ENCODE results near the gene SRGAP2. TPM values are rescaled to one million over a fixed set of nuclear protein-coding genes. Genes with fewer than 3 reads are reported as not detected.
"Not testable (repeated sequence)": the region's sequence is repeated elsewhere in the genome, so short reads cannot be mapped to it uniquely, and the experiment has no call there.

SRGAP2 gene
- total RNA-seq, 2 donors from 2014 or later: 33.5 to 35.1 TPM

DNA sequence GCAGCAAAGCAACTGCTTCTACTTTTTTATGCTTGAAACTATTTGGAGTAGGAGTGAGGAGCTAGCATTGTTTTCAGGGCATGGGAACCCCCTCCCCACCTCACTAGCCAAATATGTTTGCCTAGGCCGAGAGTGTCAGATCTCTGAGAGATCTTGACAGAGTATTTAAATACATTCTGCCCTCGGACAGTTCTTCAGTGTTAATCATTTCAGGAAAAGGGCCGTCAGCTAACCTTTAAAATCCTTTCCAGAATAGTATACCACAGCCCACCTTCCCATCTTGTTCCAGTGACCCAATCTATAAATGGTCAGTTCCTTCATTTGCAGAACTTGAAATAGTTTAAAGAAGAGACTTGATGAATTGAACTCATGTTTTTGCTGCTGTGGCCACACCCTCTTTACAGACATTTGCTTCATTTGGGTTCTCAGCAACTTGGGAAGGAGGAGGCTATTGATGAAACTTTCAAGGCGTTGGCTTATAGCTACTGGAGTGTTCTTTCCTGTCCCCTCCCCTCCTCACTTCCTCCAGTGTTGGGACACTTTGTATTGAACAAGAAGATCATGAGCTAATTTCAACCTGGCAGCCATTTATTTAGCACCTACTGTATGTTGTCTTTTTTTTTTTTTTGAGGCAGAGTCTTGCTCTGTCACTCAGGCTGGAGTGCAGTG is 17.1 kb downstream of the SRGAP2 start:
- H3K36me3 Mint-ChIP-seq (ENCODE audit: low read depth); ATAC-seq; H3K27ac Mint-ChIP-seq; H3K9me3 ChIP-seq (ENCODE audit: control insufficient read depth, low read length, poor library complexity, severe bottlenecking); H3K4me1 Mint-ChIP-seq; DNase-seq; H3K4me3 Mint-ChIP-seq; H3K27me3 Mint-ChIP-seq: not testable (repeated sequence)

DNA sequence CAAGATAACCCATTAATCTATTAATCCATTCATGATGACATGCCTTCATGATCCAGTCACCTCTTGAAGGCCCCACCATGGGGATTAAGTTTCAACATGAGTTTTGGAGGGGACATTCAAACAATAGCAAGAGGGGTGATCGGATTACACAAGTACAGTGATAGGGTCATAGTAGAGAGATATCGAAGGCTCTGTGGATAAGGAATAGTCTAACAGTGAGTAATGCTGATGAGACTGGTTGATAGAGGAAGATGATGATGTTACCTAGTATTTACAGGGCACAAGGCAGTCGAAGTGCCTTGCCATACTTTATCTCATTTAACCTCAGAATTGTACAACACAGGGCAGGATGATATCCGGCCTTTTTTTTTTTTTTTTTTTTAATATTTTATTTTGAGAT is 18.2 kb downstream of the SRGAP2 start:
- DNase-seq; H3K4me1 Mint-ChIP-seq; ATAC-seq; H3K36me3 Mint-ChIP-seq (ENCODE audit: low read depth); H3K27ac Mint-ChIP-seq; H3K9me3 ChIP-seq (ENCODE audit: control insufficient read depth, low read length, poor library complexity, severe bottlenecking); H3K4me3 Mint-ChIP-seq; H3K27me3 Mint-ChIP-seq: not testable (repeated sequence)

DNA sequence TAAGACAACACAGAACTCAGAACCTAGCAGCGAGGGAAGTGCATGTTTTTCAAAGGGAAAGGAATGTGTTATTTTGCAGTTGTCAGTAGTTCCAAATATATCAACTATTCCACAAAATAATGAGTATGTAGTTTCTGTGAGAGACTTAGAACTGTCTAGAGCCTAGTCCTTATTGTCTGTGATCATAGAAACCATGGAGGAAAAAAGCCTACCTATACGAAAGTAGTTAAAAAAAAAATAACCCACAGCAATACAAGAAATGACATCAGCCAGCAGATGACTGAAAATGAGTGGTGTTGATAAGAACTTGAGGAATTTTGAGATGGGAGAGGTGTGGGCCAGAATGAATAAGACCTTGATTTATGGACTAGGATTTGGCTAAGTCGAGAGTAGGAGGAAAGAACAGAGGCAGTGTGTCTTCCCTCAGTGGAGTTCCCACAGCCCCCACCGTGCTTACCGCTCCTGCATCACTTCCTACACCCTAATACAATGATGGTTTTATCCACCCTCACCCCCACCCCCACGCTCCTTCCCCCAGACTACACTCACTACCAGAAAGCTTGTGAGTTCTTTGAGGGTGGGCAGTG is 20.9 kb downstream of the SRGAP2 start:
- H3K27me3 Mint-ChIP-seq; H3K36me3 Mint-ChIP-seq (ENCODE audit: low read depth); H3K27ac Mint-ChIP-seq; ATAC-seq; H3K4me1 Mint-ChIP-seq; H3K9me3 ChIP-seq (ENCODE audit: control insufficient read depth, low read length, poor library complexity, severe bottlenecking); H3K4me3 Mint-ChIP-seq; DNase-seq: not testable (repeated sequence)

DNA sequence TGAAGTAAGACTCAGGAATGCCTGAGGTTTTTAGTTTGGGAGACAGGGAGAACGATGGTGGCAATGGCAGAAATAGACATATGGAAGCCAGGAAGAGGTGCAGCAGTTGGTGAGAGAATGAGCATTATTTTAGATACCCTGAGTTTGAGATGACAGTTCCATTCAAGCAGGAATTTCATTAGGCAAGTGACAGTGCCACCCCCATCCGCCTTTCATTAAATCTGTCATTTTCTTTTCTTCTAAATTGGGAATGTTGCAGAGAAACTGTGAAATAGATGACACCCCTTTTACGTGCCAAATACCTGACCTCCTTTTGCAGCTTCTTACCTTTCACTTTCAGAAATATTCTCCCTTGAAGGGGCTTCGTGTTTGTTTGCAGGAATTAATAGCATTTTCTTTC is 22.0 kb downstream of the SRGAP2 start:
- H3K9me3 ChIP-seq (ENCODE audit: control insufficient read depth, low read length, poor library complexity, severe bottlenecking); H3K4me1 Mint-ChIP-seq; ATAC-seq; H3K4me3 Mint-ChIP-seq; DNase-seq; H3K27ac Mint-ChIP-seq; H3K36me3 Mint-ChIP-seq (ENCODE audit: low read depth); H3K27me3 Mint-ChIP-seq: not testable (repeated sequence)

DNA sequence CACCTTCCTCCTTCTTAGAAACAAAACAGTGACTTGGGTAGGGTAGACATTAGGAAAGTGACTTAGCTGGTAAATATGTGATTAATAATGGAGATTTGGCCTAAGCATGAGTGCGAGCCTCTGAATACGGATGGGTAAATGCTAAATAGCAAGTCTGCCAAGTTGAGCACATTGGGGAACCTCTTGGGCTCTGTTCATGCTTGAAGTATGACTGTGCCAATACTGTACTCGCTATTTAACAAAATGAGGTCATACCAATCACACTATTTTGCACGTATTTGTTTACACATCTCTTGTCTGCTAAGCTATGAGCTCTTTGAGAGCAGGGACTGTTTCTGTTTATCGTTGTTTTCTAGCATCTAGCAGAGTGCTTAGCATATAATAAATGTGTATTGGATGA is 23.5 kb downstream of the SRGAP2 start:
- H3K27me3 Mint-ChIP-seq; DNase-seq; H3K36me3 Mint-ChIP-seq (ENCODE audit: low read depth); H3K9me3 ChIP-seq (ENCODE audit: control insufficient read depth, low read length, poor library complexity, severe bottlenecking); H3K4me3 Mint-ChIP-seq; H3K4me1 Mint-ChIP-seq; H3K27ac Mint-ChIP-seq; ATAC-seq: not testable (repeated sequence)

DNA sequence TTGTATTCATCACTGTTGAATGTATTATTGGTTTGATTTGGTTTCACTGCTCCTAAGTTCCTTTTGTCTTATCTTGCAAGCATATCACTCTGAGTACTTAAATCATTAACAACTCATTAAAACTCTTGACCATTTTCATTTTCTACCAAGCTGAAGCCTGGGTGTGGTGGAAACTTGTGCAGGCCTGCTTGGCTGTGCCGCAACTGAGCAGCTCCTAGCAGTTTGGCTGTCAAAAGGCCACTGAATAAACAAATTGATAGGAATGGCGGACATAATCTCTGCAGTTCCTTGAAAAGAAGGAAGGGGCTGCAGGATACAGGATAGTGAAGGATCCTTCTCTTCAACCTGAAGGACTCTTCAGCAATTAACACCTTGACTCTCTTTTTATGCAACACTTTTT is 25.9 kb downstream of the SRGAP2 start:
- DNase-seq; H3K27me3 Mint-ChIP-seq; H3K36me3 Mint-ChIP-seq (ENCODE audit: low read depth); H3K27ac Mint-ChIP-seq; H3K4me1 Mint-ChIP-seq; H3K9me3 ChIP-seq (ENCODE audit: control insufficient read depth, low read length, poor library complexity, severe bottlenecking); H3K4me3 Mint-ChIP-seq; ATAC-seq: not testable (repeated sequence)

DNA sequence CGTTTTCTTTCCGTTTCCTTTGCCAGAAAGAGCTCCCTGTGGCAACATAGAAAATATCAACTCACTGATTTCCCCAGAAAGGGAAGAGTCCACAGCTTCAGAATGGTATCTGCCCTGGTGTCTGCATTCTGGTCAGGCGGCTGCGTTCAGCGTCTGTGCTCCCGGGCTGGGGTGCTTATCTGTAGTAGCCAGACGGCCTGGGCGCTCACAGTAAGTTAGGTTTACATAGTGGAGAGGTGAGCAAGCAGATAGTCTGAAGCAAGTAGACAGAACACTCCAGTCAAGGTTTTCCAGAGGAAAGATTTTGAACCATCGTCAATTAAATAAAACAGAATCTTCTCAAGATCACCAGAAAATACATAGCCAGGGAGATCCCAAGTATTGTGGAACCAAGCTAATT is 28.6 kb downstream of the SRGAP2 start:
- not testable (repeated sequence) for H3K27ac Mint-ChIP-seq

DNA sequence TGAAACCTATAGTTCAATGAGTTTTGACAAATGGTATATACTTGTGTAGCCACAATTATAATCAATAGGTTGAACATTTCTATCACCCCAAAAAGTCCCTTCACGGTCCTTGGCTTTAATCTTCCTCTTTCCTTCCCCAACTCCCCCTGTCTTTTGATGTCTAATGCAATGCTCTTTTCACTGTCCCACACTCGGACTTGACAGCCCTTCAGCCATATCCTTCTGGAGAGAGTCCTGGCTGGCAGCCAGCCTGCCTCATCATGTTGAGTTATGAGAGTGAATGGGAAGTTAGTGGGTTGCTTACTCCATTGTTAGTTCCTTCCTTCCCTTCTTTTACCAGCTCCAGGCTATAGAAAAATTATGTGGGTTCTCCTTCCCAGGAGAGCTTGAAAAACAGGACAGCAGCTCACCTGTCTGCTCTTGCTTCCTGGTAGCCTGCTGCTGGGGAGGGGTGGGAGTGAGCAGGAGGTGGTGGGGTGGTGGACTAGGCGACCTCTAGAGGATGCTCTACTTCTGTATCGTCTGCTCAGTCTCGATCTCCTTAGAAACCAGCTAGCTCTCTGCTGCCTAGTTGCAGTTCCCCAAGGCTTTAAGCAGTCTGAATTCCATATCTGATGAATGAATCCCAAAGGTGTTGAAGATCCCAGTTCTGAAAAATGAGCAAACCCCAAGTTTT is 29.8 kb downstream of the SRGAP2 start:
- not testable (repeated sequence) for DNase-seq; H3K27ac Mint-ChIP-seq; H3K4me1 Mint-ChIP-seq; H3K27me3 Mint-ChIP-seq; H3K36me3 Mint-ChIP-seq (ENCODE audit: low read depth); H3K4me3 Mint-ChIP-seq; H3K9me3 ChIP-seq (ENCODE audit: control insufficient read depth, low read length, poor library complexity, severe bottlenecking)
- ATAC-seq: peak; percentile 67

More for the DNA sequence above, 28.6 kb downstream of the SRGAP2 start:
- H3K4me1 Mint-ChIP-seq; ATAC-seq; H3K27me3 Mint-ChIP-seq; H3K9me3 ChIP-seq (ENCODE audit: control insufficient read depth, low read length, poor library complexity, severe bottlenecking); H3K36me3 Mint-ChIP-seq (ENCODE audit: low read depth); DNase-seq; H3K4me3 Mint-ChIP-seq: not testable (repeated sequence)

DNA sequence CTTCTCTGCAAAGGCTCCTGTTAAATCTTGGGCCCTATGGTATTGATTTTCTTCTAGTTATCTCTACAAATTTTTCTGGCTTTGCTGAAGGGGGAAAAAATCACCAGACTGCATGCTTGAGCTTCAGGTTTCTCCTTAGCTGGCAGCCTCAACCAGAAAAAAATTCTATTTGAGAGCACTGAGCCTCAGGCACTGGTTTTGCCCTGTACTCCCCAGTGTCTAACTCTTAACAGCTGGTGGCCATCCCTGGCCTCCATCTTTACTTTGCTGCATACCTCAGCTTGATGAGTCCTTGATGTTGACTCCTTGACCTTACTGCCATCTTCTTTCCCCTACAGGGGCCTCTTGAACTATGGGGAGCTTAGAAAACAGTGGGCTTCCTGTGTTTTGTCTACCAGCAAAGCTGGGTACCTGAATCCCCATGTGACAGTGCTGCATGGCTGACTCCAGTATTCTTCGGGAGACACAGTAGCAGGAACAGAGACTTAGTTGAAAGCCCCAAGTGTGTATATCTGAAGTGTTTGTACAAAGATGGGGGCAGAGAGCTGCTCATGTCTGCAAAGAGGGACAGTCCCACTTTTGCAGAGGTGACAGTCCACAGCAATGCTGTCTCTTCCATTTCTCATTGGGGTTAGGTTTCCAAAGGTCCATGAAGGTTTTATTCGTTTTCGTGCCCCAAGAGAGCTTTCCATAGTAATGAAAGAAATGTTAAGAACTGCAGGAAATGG is 31.0 kb downstream of the SRGAP2 start:
- not testable (repeated sequence) for H3K36me3 Mint-ChIP-seq (ENCODE audit: low read depth); H3K4me1 Mint-ChIP-seq; H3K4me3 Mint-ChIP-seq; H3K27me3 Mint-ChIP-seq; H3K9me3 ChIP-seq (ENCODE audit: control insufficient read depth, low read length, poor library complexity, severe bottlenecking); H3K27ac Mint-ChIP-seq; DNase-seq; ATAC-seq

DNA sequence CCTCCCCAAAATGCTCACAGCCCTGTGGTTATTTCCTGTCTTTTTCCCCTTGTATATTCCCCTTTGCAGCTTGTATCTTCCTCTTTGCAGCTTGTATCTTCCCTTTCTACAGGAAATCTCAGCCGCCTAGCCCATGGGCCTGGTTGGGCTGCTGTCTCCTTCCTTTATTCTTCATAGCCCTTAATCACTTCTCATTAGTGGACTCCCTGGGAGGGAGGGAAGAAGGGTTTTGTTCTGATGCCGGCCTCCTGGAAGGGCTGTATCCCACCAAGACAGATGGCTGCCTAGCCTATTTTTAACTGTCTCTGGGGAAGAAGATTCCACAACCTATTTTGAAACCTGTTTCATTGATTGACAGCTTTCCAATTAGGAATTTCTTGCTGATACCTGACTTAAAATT is 31.8 kb downstream of the SRGAP2 start:
- not testable (repeated sequence) for H3K4me1 Mint-ChIP-seq; DNase-seq; ATAC-seq; H3K4me3 Mint-ChIP-seq; H3K27ac Mint-ChIP-seq; H3K9me3 ChIP-seq (ENCODE audit: control insufficient read depth, low read length, poor library complexity, severe bottlenecking); H3K36me3 Mint-ChIP-seq (ENCODE audit: low read depth); H3K27me3 Mint-ChIP-seq

DNA sequence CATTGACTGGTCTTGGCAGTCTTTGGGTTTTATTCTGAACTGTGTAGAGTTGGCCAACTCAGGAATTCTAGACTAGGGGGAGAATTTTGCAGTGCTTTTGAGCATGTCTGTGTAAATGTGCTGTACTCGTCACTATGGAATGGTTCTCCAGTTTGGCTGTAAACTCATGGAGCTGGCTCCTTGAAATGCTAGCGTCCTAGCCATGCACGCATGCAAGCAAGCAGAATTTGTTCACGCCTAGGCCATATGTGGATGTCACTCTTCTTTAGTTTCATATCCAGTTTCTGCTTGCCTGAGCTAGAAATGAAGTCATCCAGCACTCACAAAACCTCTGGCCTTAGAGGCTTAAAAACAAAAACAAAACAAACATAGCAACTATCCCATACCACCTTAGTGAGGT is 36.9 kb downstream of the SRGAP2 start:
- H3K4me1 Mint-ChIP-seq; H3K9me3 ChIP-seq (ENCODE audit: control insufficient read depth, low read length, poor library complexity, severe bottlenecking); DNase-seq; H3K27ac Mint-ChIP-seq; H3K27me3 Mint-ChIP-seq; H3K4me3 Mint-ChIP-seq; H3K36me3 Mint-ChIP-seq (ENCODE audit: low read depth): not testable (repeated sequence)
- ATAC-seq: peak; percentile 63

DNA sequence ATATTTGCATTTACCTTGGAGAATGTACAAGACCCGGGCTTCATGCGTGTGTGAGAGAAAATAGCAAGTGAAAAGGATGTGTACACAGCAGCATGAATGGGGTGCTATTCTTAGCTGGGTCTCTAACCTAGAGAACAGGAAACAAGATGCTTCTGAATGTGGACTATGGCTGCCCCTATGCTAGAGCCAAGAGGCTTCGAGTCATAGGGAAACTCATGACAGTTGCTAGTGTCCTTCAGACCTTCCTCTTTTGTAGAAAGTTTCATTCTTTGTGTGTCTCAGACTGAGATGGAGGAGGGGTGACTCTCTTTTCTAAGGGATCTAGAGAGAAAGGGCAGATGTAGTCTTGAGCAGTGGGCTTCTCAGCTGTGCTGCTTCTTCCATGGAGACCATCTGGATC is 40.0 kb downstream of the SRGAP2 start:
- H3K9me3 ChIP-seq (ENCODE audit: control insufficient read depth, low read length, poor library complexity, severe bottlenecking); H3K36me3 Mint-ChIP-seq (ENCODE audit: low read depth); H3K4me3 Mint-ChIP-seq; H3K27ac Mint-ChIP-seq; H3K4me1 Mint-ChIP-seq; DNase-seq; H3K27me3 Mint-ChIP-seq: not testable (repeated sequence)
- ATAC-seq: peak; percentile 83

DNA sequence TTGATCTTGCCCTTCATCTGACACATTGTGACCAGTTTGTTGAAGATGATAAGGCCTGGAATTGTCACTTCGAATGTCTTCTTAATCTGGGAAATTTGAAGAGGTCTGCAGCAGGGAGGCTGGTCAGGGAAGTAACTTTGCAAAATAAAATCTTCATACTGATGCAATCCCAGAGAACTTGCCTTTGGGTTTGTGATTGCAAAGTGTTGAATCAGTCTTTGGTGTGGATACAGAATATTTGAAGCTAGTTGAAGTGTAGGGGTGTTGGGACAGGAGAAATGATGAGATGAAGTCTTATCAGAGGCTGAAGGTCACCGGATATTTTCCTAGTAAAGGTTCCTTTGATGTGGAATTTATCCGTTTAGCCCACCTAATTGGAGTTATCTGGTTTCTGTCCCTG is 42.1 kb downstream of the SRGAP2 start:
- not testable (repeated sequence) for ATAC-seq; H3K36me3 Mint-ChIP-seq (ENCODE audit: low read depth); H3K4me1 Mint-ChIP-seq; H3K4me3 Mint-ChIP-seq; DNase-seq; H3K27ac Mint-ChIP-seq; H3K9me3 ChIP-seq (ENCODE audit: control insufficient read depth, low read length, poor library complexity, severe bottlenecking); H3K27me3 Mint-ChIP-seq
